H1 (cell line): ENCODE data around the gene AIFM1. TPM values are rescaled to one million over a fixed set of nuclear protein-coding genes. Genes with fewer than 3 reads are reported as not detected.

ENCODE experiments used
- CTCF ChIA-PET: fragments of 300-600 bp; sonication (Branson Sonifier 250); formaldehyde crosslinking; loops from one replicate; lab custom pipeline; 2021; ENCODE audit not compliant: partially characterized antibody; lab: Charles Lee
- POLR2A ChIA-PET: fragments of 300-600 bp; sonication (Branson Sonifier 250); formaldehyde crosslinking; loops from one replicate; lab custom pipeline; 2021; ENCODE audit warnings: inconsistent platforms; ENCODE audit not compliant: partially characterized antibody; lab: Charles Lee
- DNase-seq, 2 experiments: peaks; one replicate each; pipeline versions ENCODE4 v3.0.0 to v3.0.0-alpha.2; 2010 to 2022; ENCODE audit warnings: low spot score in 2 of 2, low read depth in 1 of 2, mixed read lengths in 1 of 2
- FAIRE-seq: peaks from 2 replicates; lab custom pipeline; 2011; peaks lifted over from hg19 to GRCh38; lab: Jason Lieb, UNC
- H2AFZ ChIP-seq: 2 replicates; pipeline ENCODE4 v1.8.1; 2012; ENCODE audit warnings: low read length, inconsistent platforms
- H2AK5ac ChIP-seq: 2 replicates; pipeline ENCODE4 v1.6.1; 2013; ENCODE audit warnings: low read depth, low read length
- H2BK120ac ChIP-seq: replicated peaks from 2 replicates; pipeline ENCODE3; 2013; ENCODE audit warnings: low read depth, low read length, inconsistent platforms
- H2BK12ac ChIP-seq: 2 replicates; pipeline ENCODE4 v1.6.1; 2013; ENCODE audit warnings: low read depth, low read length
- H2BK15ac ChIP-seq: 2 replicates; pipeline ENCODE4 v1.6.1; 2013; ENCODE audit warnings: low read length
- H2BK20ac ChIP-seq: 2 replicates; pipeline ENCODE4 v1.6.1; 2013; ENCODE audit warnings: low read length
- H2BK5ac ChIP-seq: 2 replicates; pipeline ENCODE4 v1.6.1; 2013; ENCODE audit warnings: low read depth, low read length
- H3K14ac ChIP-seq: 2 replicates; pipeline ENCODE4 v1.6.1; 2013; ENCODE audit warnings: inconsistent platforms; ENCODE audit not compliant: insufficient read length
- H3K18ac ChIP-seq: 2 replicates; pipeline ENCODE4 v1.6.1; 2013; ENCODE audit warnings: low read length; ENCODE audit errors: extremely low read depth
- H3K23ac ChIP-seq: 2 replicates; pipeline ENCODE4 v1.6.1; 2013; ENCODE audit warnings: inconsistent platforms; ENCODE audit not compliant: insufficient read length
- H3K23me2 ChIP-seq: 2 replicates; pipeline ENCODE4 v1.6.1; 2013; ENCODE audit warnings: low read depth, low read length
- H3K27ac ChIP-seq: 2 replicates; pipeline ENCODE4 v1.6.1; 2011; ENCODE audit warnings: low read depth, low read length, inconsistent platforms
- H3K27me3 ChIP-seq, 4 experiments: replicated peaks in 1 of 4; 1 replicate in 1 of 4; 2 replicates in 3 of 4; pipeline versions ENCODE4 v1.6.1 to v1.8.1; 2011 to 2013; ENCODE audit warnings: low read length in 3 of 4, mild to moderate bottlenecking in 3 of 4, inconsistent platforms in 2 of 4, mixed read lengths in 2 of 4, moderate library complexity in 1 of 4; ENCODE audit not compliant: control insufficient read depth in 3 of 4, insufficient read depth in 3 of 4; ENCODE audit errors: extremely low read depth in 1 of 4
- H3K36me3 ChIP-seq, 4 experiments: 2 replicates each; pipeline versions ENCODE4 v1.6.1 to v1.8.1; 2011 to 2013; ENCODE audit warnings: mild to moderate bottlenecking in 4 of 4, low read length in 3 of 4, moderate library complexity in 2 of 4, control low read depth in 1 of 4, inconsistent platforms in 1 of 4; ENCODE audit not compliant: insufficient read depth in 4 of 4, control insufficient read depth in 2 of 4
- H3K4ac ChIP-seq: replicated peaks from 2 replicates; pipeline ENCODE3; 2013; ENCODE audit warnings: low read length, low read depth, mixed read lengths, inconsistent platforms; ENCODE audit not compliant: insufficient read length
- H3K4me1 ChIP-seq, 4 experiments: replicated peaks in 1 of 4; 1 replicate in 1 of 4; 2 replicates in 3 of 4; pipeline versions ENCODE4 v1.6.1 to v1.8.1; 2011 to 2013; ENCODE audit warnings: low read length in 3 of 4, inconsistent platforms in 2 of 4, mixed read lengths in 1 of 4; ENCODE audit not compliant: insufficient read depth in 4 of 4, control insufficient read depth in 3 of 4
- H3K4me2 ChIP-seq, 2 experiments: 2 replicates each; pipeline versions ENCODE4 v1.6.1 to v1.8.1; 2011 to 2013; ENCODE audit warnings: low read depth in 2 of 2, low read length in 2 of 2, control low read depth in 1 of 2, inconsistent platforms in 1 of 2, mild to moderate bottlenecking in 1 of 2; ENCODE audit not compliant: insufficient read depth in 1 of 2
- H3K4me3 ChIP-seq, 4 experiments: fragments of 200-600, 300-600 bp in 1 of 4; sonication (generic), shearing (Covaris generic), sonication (Bioruptor Twin) in 1 of 4; 2 replicates each; pipeline versions ENCODE4 v1.5.1 to v1.8.1; 2011 to 2016; ENCODE audit warnings: low read length in 4 of 4, low read depth in 3 of 4, control low read depth in 2 of 4, inconsistent platforms in 2 of 4, mild to moderate bottlenecking in 2 of 4, mixed read lengths in 1 of 4, moderate library complexity in 1 of 4; ENCODE audit not compliant: insufficient read depth in 2 of 4; ENCODE audit errors: extremely low read depth in 1 of 4
- H3K56ac ChIP-seq: replicated peaks from 2 replicates; pipeline ENCODE3; 2013; ENCODE audit warnings: low read depth, mild to moderate bottlenecking, mixed read lengths, low read length, inconsistent platforms; ENCODE audit not compliant: insufficient read length
- H3K79me1 ChIP-seq: 2 replicates; pipeline ENCODE4 v1.6.1; 2013; ENCODE audit warnings: low read depth, low read length, control low read depth
- H3K79me2 ChIP-seq, 2 experiments: 2 replicates each; pipeline versions ENCODE4 v1.6.1 to v1.8.1; 2012 to 2013; ENCODE audit warnings: low read length in 2 of 2, mild to moderate bottlenecking in 2 of 2, inconsistent platforms in 1 of 2; ENCODE audit not compliant: insufficient read depth in 2 of 2, control insufficient read depth in 1 of 2
- H3K9ac ChIP-seq, 4 experiments: replicated peaks in 1 of 4; 1 replicate in 1 of 4; 2 replicates in 3 of 4; pipeline versions ENCODE4 v1.6.1 to v1.8.1; 2011 to 2013; ENCODE audit warnings: low read depth in 3 of 4, low read length in 3 of 4, control low read depth in 2 of 4, mild to moderate bottlenecking in 2 of 4, moderate library complexity in 2 of 4, inconsistent platforms in 1 of 4; ENCODE audit errors: extremely low read depth in 1 of 4
- H3K9me3 ChIP-seq, 2 experiments: 2 replicates each; pipeline versions ENCODE4 v1.6.1 to v1.8.1; 2012 to 2013; ENCODE audit warnings: mild to moderate bottlenecking in 2 of 2, moderate library complexity in 2 of 2, control low read depth in 1 of 2, inconsistent platforms in 1 of 2, low read depth in 1 of 2, low read length in 1 of 2, mixed read lengths in 1 of 2; ENCODE audit not compliant: insufficient read depth in 2 of 2
- H4K20me1 ChIP-seq, 2 experiments: replicated peaks in 1 of 2; 2 replicates each; pipeline versions ENCODE3 to v1.8.1; 2011 to 2013; ENCODE audit warnings: inconsistent platforms in 2 of 2, low read length in 2 of 2, mild to moderate bottlenecking in 1 of 2; ENCODE audit not compliant: insufficient read depth in 2 of 2, control insufficient read depth in 1 of 2
- H4K5ac ChIP-seq: 2 replicates; pipeline ENCODE4 v1.6.1; 2013; ENCODE audit warnings: low read length, low read depth, mixed read lengths, inconsistent platforms; ENCODE audit not compliant: insufficient read length
- H4K8ac ChIP-seq: 2 replicates; pipeline ENCODE4 v1.8.0; 2013; ENCODE audit warnings: mild to moderate bottlenecking, moderate library complexity, low read length, inconsistent platforms; ENCODE audit not compliant: insufficient read depth; ENCODE audit errors: extremely low read depth
- H4K91ac ChIP-seq: replicated peaks from 2 replicates; pipeline ENCODE3; 2013; ENCODE audit warnings: low read length, mixed read lengths, inconsistent platforms; ENCODE audit not compliant: insufficient read length
- BCL11A ChIP-seq, 2 experiments: IDR thresholded peaks; one replicate each; pipeline ENCODE4 v1.6.1; 2011; ENCODE audit warnings: low read depth in 2 of 2, low read length in 2 of 2, mild to moderate bottlenecking in 2 of 2
- E2F6 ChIP-seq: IDR thresholded peaks from 2 replicates; pipeline ENCODE4 v1.6.1; 2012; ENCODE audit warnings: inconsistent platforms
- EP300 ChIP-seq, 2 experiments: IDR thresholded peaks; 1 replicate in 1 of 2; 2 replicates in 1 of 2; pipeline ENCODE4 v1.6.1; 2011 to 2012; ENCODE audit warnings: low read depth in 2 of 2, low read length in 2 of 2, mild to moderate bottlenecking in 2 of 2, borderline replicate concordance in 1 of 2, inconsistent platforms in 1 of 2, moderate library complexity in 1 of 2
- POU5F1 ChIP-seq: IDR thresholded peaks from 2 replicates; pipeline ENCODE4 v1.6.1; 2011; ENCODE audit warnings: low read depth, mild to moderate bottlenecking, low read length, moderate library complexity
- SP1 ChIP-seq: IDR thresholded peaks from 2 replicates; pipeline ENCODE4 v1.6.1; 2011; ENCODE audit warnings: low read depth, low read length
- SP4 ChIP-seq: IDR thresholded peaks from 2 replicates; pipeline ENCODE4 v1.6.1; 2012; ENCODE audit warnings: low read length, inconsistent platforms
- TBP ChIP-seq: IDR thresholded peaks from 2 replicates; pipeline ENCODE4 v1.6.1; 2011; ENCODE audit warnings: low read depth, low read length, improper control_type of control experiment
- USF2 ChIP-seq: IDR thresholded peaks from 2 replicates; pipeline ENCODE4 v1.6.1; 2011; ENCODE audit warnings: low read length, improper control_type of control experiment
- WGBS, 2 experiments: shearing (Covaris generic) in 1 of 2; methylation state at CpG; one replicate each; pipeline versions ENCODE4 v1.1.6 to v1.1.7; 2013 to 2015; ENCODE audit warnings: low lambda C conversion rate in 2 of 2, mixed read lengths in 2 of 2, inconsistent platforms in 1 of 2, low coverage in 1 of 2, missing lambda C conversion rate in 1 of 2; ENCODE audit not compliant: insufficient replicate concordance in 2 of 2, insufficient coverage in 1 of 2, insufficient read length in 1 of 2; ENCODE audit errors: extremely low coverage in 1 of 2, missing lambda C conversion rate in 1 of 2; 5-methylcytosine and 5-hydroxymethylcytosine counted together
- polyA plus RNA-seq, 7 experiments: library from polyadenylated mRNA; depleted of rRNA in 3 of 7; stranded (reverse) in 5 of 7; unstranded in 2 of 7; fragments of >200 nt in 5 of 7; fragments of 200-250 nt in 2 of 7; gene quantifications; 1 replicate in 5 of 7; 2 replicates in 1 of 7; 4 replicates in 1 of 7; pipeline versions ENCODE4 v1.2.1 to v1.2.3, GENCODE V29; 2011 to 2013; ENCODE audit warnings: missing spikeins in 2 of 7, mixed read lengths in 2 of 7
- total RNA-seq: library from RNA; stranded (reverse); fragmentation: NEBNext Ultra II Directional; extraction: Animal tissue kit (Norgen Biotek cat#: 25700); gene quantifications from 2 replicates; pipeline ENCODE4 v1.2.1, GENCODE V29; 2021

AIFM1 gene
- total and polyA plus RNA-seq, 2 of the 8 experiments (the other 6 are each of a cell fraction or from before 2014, with no cell fraction given) = 34.1 to 55.4 TPM

GRCh38 chrX:130184168-130184567, 18.5 kb upstream of the AIFM1 start:
- Histone ChIP-seq H3K79me2 (no peaks in the 10 kb centered on the region), H2BK12ac (no peak overlapping the region), H3K4me3 (no peak overlapping the region), H3K27ac (no peak overlapping the region), H3K36me3 (no peaks in the 10 kb centered on the region), H3K14ac (no peak overlapping the region), H3K4me1 (no peaks in the 10 kb centered on the region), H3K9me3 (no peaks in the 10 kb centered on the region), H3K79me1 (no peaks in the 10 kb centered on the region), H3K23me2 (no peaks in the 10 kb centered on the region), H2BK5ac (no peak overlapping the region), H3K27me3 (no peaks in the 10 kb centered on the region), H3K18ac (no peak overlapping the region), H2BK120ac (no peak overlapping the region), H3K4me2 (no peak overlapping the region), H2BK15ac (no peak overlapping the region), H4K91ac (no peak overlapping the region), H2AK5ac (no peak overlapping the region), H3K23ac (no peak overlapping the region), H4K5ac (no peak overlapping the region), H4K8ac (no peak overlapping the region), H3K4ac (no peak overlapping the region), H3K9ac (no peak overlapping the region), H4K20me1 (no peaks in the 10 kb centered on the region), H2BK20ac (no peak overlapping the region), H2AFZ (no peak overlapping the region), H3K56ac (no peak overlapping the region)
- POLR2A ChIA-PET = no interaction called here
- FAIRE-seq (no peak), DNase-seq (no peak)
- TF ChIP-seq BCL11A (IDR thresholded peaks at IDR 0.05; ENCODE audit: low read depth in 2 of 2, low read length in 2 of 2) (no peak), USF2 (no peak), SP1 (no peak), EP300 (IDR thresholded peaks at IDR 0.05; ENCODE audit: borderline replicate concordance in 1 of 2, low read depth in 2 of 2, low read length in 2 of 2) (no peak), POU5F1 (no peak), SP4 (no peak), E2F6 (no peak), TBP (no peak)
- 94% methylated on average over 11 of the region's 11 CpGs; no CpG with 5 or more reads in 1 of the 2 experiments for WGBS, 2 experiments
- CTCF ChIA-PET = no interaction called here
